Panc1 (cell line): ENCODE results near the gene CAP1. TPM values are rescaled to one million over a fixed set of nuclear protein-coding genes. Genes with fewer than 3 reads are reported as not detected.

Experiments used
- ATAC-seq: fragments of 200-7000 bp; cut with Tn5 transposase; 2 replicates; pipeline ENCODE4 v1.9.1; 2020; ENCODE audit warnings: mild to moderate bottlenecking, moderate library complexity
- BruUV-seq: library from RNA; stranded (reverse); fragments of 400-500 nt; replicated peaks from 2 replicates; lab custom pipeline; 2021; lab: Mats Ljungman, UMichigan
- CTCF ChIA-PET: fragments of 300-600 bp; sonication (Branson Sonifier 250); formaldehyde crosslinking; loops from one replicate; lab custom pipeline; 2022; ENCODE audit warnings: antibody characterized with exemption; lab: Charles Lee
- POLR2A ChIA-PET: fragments of 300-600 bp; sonication (Branson Sonifier 250); formaldehyde crosslinking; loops from one replicate; lab custom pipeline; 2022; ENCODE audit warnings: antibody characterized with exemption; lab: Charles Lee
- DNase-seq: peaks from one replicate; pipeline ENCODE4 v3.0.0-alpha.2; 2010; ENCODE audit warnings: low read depth, low spot score
- H3K27ac ChIP-seq: 2 replicates; pipeline ENCODE4 v1.5.1; 2011; ENCODE audit warnings: mild to moderate bottlenecking, low read length, inconsistent platforms
- H3K27me3 ChIP-seq: fragments of 200-500 bp; sonication (Bioruptor generic); 2 replicates; pipeline ENCODE4 v1.6.0; 2014; ENCODE audit warnings: low read length, inconsistent platforms; ENCODE audit not compliant: control insufficient read depth, insufficient read depth
- H3K36me3 ChIP-seq: fragments of 200-500 bp; sonication (Bioruptor generic); 2 replicates; pipeline ENCODE4 v1.5.1; 2014; ENCODE audit warnings: inconsistent platforms, mild to moderate bottlenecking, low read length, moderate library complexity; ENCODE audit not compliant: control insufficient read depth, insufficient read depth
- H3K4me1 ChIP-seq: 2 replicates; pipeline ENCODE4 v1.5.1; 2011; ENCODE audit warnings: inconsistent platforms, mild to moderate bottlenecking, low read length, moderate library complexity; ENCODE audit not compliant: control insufficient read depth, insufficient read depth
- H3K4me3 ChIP-seq, 2 experiments: 2 replicates each; pipeline ENCODE4 v1.5.1; 2011 to 2012; ENCODE audit warnings: low read depth in 2 of 2, low read length in 2 of 2, mild to moderate bottlenecking in 2 of 2, inconsistent platforms in 1 of 2, moderate library complexity in 1 of 2
- H3K9me3 ChIP-seq: fragments of 200-500 bp; sonication (Bioruptor generic); 2 replicates; pipeline ENCODE4 v1.5.1; 2014; ENCODE audit warnings: low read depth, mild to moderate bottlenecking, inconsistent platforms, low read length, moderate library complexity; ENCODE audit not compliant: control insufficient read depth, insufficient read depth
- POLR2AphosphoS5 ChIP-seq: IDR thresholded peaks from 2 replicates; pipeline ENCODE4 v1.6.1; 2012; ENCODE audit warnings: mild to moderate bottlenecking, low read depth, low read length, moderate library complexity
- SIN3A ChIP-seq: IDR thresholded peaks from 2 replicates; pipeline ENCODE4 v1.6.1; 2012; ENCODE audit warnings: low read depth, mild to moderate bottlenecking, low read length, moderate library complexity, borderline replicate concordance; ENCODE audit not compliant: insufficient read depth
- TCF7L2 ChIP-seq: IDR thresholded peaks from 2 replicates; pipeline ENCODE4 v1.6.1; 2011; ENCODE audit warnings: mild to moderate bottlenecking, low read depth, low read length, inconsistent platforms
- in situ Hi-C: cut with HindIII; loops from 2 replicates; pipeline ENCODE4 v1.10.0; 2016; ENCODE audit warnings: low sequenced_read_pairs, low pct_unique_long_range_greater_than_20kb
- intact Hi-C: fragments of 100-400 bp; cut with micrococcal nuclease; formaldehyde crosslinking; loops from one replicate; pipeline ENCODE4 v1.10.0; 2022; ENCODE audit not compliant: unreplicated experiment
- total RNA-seq: library from RNA; stranded (reverse); gene quantifications from one replicate; pipeline ENCODE4 v1.2.1, GENCODE V29; 2021; ENCODE audit not compliant: unreplicated experiment
- TF ChIP-seq, protein P1 (sequence below): fragments of 450-650 bp; IDR thresholded peaks from 2 replicates; pipeline ENCODE4 v1.5.1; 2017; ENCODE audit warnings: mild to moderate bottlenecking
- TF ChIP-seq, protein P2 (sequence below), 2 experiments: IDR thresholded peaks; 2 replicates each; pipeline ENCODE4 v1.6.1; 2011 to 2012; ENCODE audit warnings: low read depth in 2 of 2, control low read depth in 1 of 2, low read length in 1 of 2, mild to moderate bottlenecking in 1 of 2, moderate library complexity in 1 of 2; ENCODE audit not compliant: insufficient read depth in 1 of 2

CAP1 gene
- total RNA-seq, 1 experiment from 2014 or later, result 463 TPM

DNA sequence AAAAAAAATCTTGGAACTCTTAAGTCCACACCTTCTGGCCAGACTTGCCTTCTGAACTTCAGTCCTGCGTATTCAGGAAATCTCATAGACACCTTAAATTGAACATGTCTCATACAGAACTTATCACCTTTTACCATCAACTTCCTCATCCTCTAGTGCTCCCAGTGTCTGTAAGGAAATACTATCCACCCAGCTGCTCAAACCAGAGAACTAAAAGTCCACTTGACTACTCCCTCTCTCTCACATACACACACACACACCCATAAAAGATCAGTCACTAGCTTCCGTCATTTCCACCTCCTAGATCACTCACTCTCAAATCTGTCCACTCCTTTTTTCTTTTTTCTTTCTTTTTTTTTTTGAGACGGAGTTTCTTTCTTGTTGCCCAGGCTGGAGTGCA, 10.9 kb upstream of the CAP1 start:
- ChIA-PET CTCF (interaction anchor here (1.6 kb wide), 1 partner anchor 110 kb away, joined by 4 read pairs; no protein-coding TSS in a partner anchor), POLR2A (interaction anchor here (0.7 kb wide), 1 partner anchor 53 kb away, joined by 4 read pairs; no protein-coding TSS in a partner anchor)
- intact Hi-C loops (loop anchor here (5.0 to 10.0 kb wide), 2 partner anchors 55 to 212 kb away; no protein-coding TSS in a partner anchor), in situ Hi-C loops (no loop called here)
- Histone ChIP-seq H3K4me3 (no peak overlapping the region), H3K9me3 (no peaks in the 10 kb centered on the region), H3K36me3 (no peaks in the 10 kb centered on the region), H3K27me3 (peaks cover 3% of the 10 kb centered on the region; the same call in 1 of the 2 replicates), H3K27ac (no peak overlapping the region), H3K4me1 (no peaks in the 10 kb centered on the region)
- no peak for DNase-seq
- no peak for ATAC-seq
- BruUV-seq, result no TSS peak
- TF ChIP-seq SIN3A, result no peak
- no peak for TF ChIP-seq TCF7L2
- no peak for TF ChIP-seq POLR2AphosphoS5
- TF ChIP-seq, protein P1, sequence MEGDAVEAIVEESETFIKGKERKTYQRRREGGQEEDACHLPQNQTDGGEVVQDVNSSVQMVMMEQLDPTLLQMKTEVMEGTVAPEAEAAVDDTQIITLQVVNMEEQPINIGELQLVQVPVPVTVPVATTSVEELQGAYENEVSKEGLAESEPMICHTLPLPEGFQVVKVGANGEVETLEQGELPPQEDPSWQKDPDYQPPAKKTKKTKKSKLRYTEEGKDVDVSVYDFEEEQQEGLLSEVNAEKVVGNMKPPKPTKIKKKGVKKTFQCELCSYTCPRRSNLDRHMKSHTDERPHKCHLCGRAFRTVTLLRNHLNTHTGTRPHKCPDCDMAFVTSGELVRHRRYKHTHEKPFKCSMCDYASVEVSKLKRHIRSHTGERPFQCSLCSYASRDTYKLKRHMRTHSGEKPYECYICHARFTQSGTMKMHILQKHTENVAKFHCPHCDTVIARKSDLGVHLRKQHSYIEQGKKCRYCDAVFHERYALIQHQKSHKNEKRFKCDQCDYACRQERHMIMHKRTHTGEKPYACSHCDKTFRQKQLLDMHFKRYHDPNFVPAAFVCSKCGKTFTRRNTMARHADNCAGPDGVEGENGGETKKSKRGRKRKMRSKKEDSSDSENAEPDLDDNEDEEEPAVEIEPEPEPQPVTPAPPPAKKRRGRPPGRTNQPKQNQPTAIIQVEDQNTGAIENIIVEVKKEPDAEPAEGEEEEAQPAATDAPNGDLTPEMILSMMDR, result no peak
- TF ChIP-seq, protein P2, sequence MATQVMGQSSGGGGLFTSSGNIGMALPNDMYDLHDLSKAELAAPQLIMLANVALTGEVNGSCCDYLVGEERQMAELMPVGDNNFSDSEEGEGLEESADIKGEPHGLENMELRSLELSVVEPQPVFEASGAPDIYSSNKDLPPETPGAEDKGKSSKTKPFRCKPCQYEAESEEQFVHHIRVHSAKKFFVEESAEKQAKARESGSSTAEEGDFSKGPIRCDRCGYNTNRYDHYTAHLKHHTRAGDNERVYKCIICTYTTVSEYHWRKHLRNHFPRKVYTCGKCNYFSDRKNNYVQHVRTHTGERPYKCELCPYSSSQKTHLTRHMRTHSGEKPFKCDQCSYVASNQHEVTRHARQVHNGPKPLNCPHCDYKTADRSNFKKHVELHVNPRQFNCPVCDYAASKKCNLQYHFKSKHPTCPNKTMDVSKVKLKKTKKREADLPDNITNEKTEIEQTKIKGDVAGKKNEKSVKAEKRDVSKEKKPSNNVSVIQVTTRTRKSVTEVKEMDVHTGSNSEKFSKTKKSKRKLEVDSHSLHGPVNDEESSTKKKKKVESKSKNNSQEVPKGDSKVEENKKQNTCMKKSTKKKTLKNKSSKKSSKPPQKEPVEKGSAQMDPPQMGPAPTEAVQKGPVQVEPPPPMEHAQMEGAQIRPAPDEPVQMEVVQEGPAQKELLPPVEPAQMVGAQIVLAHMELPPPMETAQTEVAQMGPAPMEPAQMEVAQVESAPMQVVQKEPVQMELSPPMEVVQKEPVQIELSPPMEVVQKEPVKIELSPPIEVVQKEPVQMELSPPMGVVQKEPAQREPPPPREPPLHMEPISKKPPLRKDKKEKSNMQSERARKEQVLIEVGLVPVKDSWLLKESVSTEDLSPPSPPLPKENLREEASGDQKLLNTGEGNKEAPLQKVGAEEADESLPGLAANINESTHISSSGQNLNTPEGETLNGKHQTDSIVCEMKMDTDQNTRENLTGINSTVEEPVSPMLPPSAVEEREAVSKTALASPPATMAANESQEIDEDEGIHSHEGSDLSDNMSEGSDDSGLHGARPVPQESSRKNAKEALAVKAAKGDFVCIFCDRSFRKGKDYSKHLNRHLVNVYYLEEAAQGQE (IDR thresholded peaks at IDR 0.05; ENCODE audit: insufficient read depth in 1 of 2, low read depth in 2 of 2, low read length in 1 of 2), result no peak

- in situ Hi-C loops (no loop called here), intact Hi-C loops (loop anchor here (5.0 to 10.0 kb wide), 2 partner anchors 56 to 213 kb away; no protein-coding TSS in a partner anchor)
- no peak for ATAC-seq
- TF ChIP-seq SIN3A (no peak), TCF7L2 (no peak)
- no peak for DNase-seq
- POLR2A ChIA-PET, result no interaction called here
- H3K4me1 ChIP-seq, result no peaks in the 10 kb centered on the region
- no peaks in the 10 kb centered on the region for H3K9me3 ChIP-seq
- H3K27me3 ChIP-seq, result peaks cover 3% of the 10 kb centered on the region; the same call in 1 of the 2 replicates
- CTCF ChIA-PET, result interaction anchor here (1.6 kb wide), 1 partner anchor 111 kb away, joined by 4 read pairs; no protein-coding TSS in a partner anchor
- no peak overlapping the region for H3K4me3 ChIP-seq
- H3K36me3 ChIP-seq, result no peaks in the 10 kb centered on the region
- BruUV-seq, result no TSS peak
- no peak overlapping the region for H3K27ac ChIP-seq
Measured at GRCh38 chr1:40030528-40031135, 9.9 kb upstream of the CAP1 start.
